OCI-LY1 (cell line): ENCODE data around the gene GMNN.

ENCODE experiments used
- EZH2 ChIP-seq: fragments of 200-600 bp; sonication (generic), shearing (Covaris generic); IDR thresholded peaks from 2 replicates; pipeline ENCODE4 v1.8.0; 2017; ENCODE audit warnings: borderline replicate concordance, mixed run types, mild to moderate bottlenecking, antibody characterized with exemption, low read length, moderate library complexity, mixed read lengths
- TF ChIP-seq, protein P1 (sequence below): fragments of 200-600 bp; sonication (generic), shearing (Covaris generic); IDR thresholded peaks from 2 replicates; pipeline ENCODE4 v1.5.1; 2017; ENCODE audit warnings: mild to moderate bottlenecking, antibody characterized with exemption, low read length, moderate library complexity, mixed read lengths

DNA sequence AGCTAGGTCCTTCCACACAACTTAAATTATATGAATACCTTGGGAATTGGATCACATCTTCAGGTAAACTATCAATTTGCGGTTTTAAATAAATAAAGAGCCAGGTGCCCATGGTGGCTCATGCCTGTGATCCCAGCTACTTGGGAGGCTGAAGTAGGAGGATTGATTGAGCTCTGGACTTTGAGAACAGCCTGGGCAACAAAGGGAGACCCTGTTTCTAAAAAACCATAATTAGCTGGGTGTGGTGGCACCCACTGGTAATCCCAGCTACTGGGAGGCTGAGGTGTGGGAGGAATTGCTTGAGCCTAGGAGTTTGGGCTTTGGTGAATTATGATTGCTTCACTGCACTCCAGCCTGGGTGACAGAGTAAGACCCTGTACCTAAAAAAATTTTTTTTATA, 3.4 kb downstream of the GMNN start:
- TF ChIP-seq, protein P1, sequence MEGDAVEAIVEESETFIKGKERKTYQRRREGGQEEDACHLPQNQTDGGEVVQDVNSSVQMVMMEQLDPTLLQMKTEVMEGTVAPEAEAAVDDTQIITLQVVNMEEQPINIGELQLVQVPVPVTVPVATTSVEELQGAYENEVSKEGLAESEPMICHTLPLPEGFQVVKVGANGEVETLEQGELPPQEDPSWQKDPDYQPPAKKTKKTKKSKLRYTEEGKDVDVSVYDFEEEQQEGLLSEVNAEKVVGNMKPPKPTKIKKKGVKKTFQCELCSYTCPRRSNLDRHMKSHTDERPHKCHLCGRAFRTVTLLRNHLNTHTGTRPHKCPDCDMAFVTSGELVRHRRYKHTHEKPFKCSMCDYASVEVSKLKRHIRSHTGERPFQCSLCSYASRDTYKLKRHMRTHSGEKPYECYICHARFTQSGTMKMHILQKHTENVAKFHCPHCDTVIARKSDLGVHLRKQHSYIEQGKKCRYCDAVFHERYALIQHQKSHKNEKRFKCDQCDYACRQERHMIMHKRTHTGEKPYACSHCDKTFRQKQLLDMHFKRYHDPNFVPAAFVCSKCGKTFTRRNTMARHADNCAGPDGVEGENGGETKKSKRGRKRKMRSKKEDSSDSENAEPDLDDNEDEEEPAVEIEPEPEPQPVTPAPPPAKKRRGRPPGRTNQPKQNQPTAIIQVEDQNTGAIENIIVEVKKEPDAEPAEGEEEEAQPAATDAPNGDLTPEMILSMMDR, result no peak
- TF ChIP-seq EZH2, result no peak
